K562 (cell line): ENCODE data around the gene OXSM. TPM values are rescaled to one million over a fixed set of nuclear protein-coding genes. Genes with fewer than 3 reads are reported as not detected.

ENCODE experiments used
- DLX4 ChIP-seq: fragments of 250-450 bp; sonication (Bioruptor Pico); IDR thresholded peaks from 2 replicates; pipeline ENCODE4 v1.6.1; 2021; ENCODE audit warnings: mild to moderate bottlenecking
- EGR1 ChIP-seq: fragments of 450-650 bp; conservative IDR thresholded peaks from 2 replicates; pipeline ENCODE4 v1.6.1; 2017; ENCODE audit warnings: mild to moderate bottlenecking
- GABPA ChIP-seq: fragments of 200-800 bp; sonication (Bioruptor generic); conservative IDR thresholded peaks from 2 replicates; pipeline ENCODE4 v1.6.1; 2016; ENCODE audit warnings: low read depth, missing genetic modification characterization, missing compliant biosample characterization
- HDAC1 ChIP-seq, 2 experiments: fragments of 450-650 bp; IDR thresholded peaks; 2 replicates each; pipeline ENCODE4 v1.6.1; 2016 to 2017; ENCODE audit warnings: inconsistent platforms in 1 of 2, mild to moderate bottlenecking in 1 of 2, moderate library complexity in 1 of 2
- HNRNPH1 ChIP-seq: fragments of 200-400 bp; formaldehyde crosslinking; optimal IDR thresholded peaks from 2 replicates; pipeline ENCODE3; 2017; ENCODE audit warnings: low read depth, mild to moderate bottlenecking, low read length, moderate library complexity
- RREB1 ChIP-seq: fragments of 250-450 bp; sonication (Bioruptor Pico); IDR thresholded peaks from 2 replicates; pipeline ENCODE4 v1.4.0; 2020
- RUNX1 ChIP-seq: sonication (generic); IDR thresholded peaks from 2 replicates; pipeline ENCODE4 v1.6.1; 2016; ENCODE audit warnings: antibody characterized with exemption, low read depth
- SIN3A ChIP-seq, 2 experiments: fragments of 150-350 bp in 1 of 2; IDR thresholded peaks; 2 replicates each; pipeline ENCODE4 v1.6.1; 2011 to 2016; ENCODE audit warnings: borderline replicate concordance in 2 of 2, low read depth in 2 of 2, low read length in 2 of 2, mild to moderate bottlenecking in 2 of 2, moderate library complexity in 2 of 2; ENCODE audit not compliant: control insufficient read depth in 1 of 2
- TAF1 ChIP-seq: IDR thresholded peaks from 2 replicates; pipeline ENCODE4 v1.6.1; 2011; ENCODE audit warnings: mild to moderate bottlenecking, low read length, moderate library complexity; ENCODE audit not compliant: insufficient read depth, control insufficient read depth, severe bottlenecking; ENCODE audit errors: extremely low read depth
- ZBTB40 ChIP-seq, 2 experiments: fragments of 450-650 bp in 1 of 2; sonication (generic) in 1 of 2; formaldehyde crosslinking in 1 of 2; IDR thresholded peaks; 2 replicates each; pipeline versions ENCODE4 v1.7.1 to v1.9.0; 2016 to 2022; ENCODE audit warnings: inconsistent platforms in 1 of 2, mild to moderate bottlenecking in 1 of 2, missing genetic modification reagents in 1 of 2
- polyA plus RNA-seq, 8 experiments: library from polyadenylated mRNA; depleted of rRNA in 4 of 8; stranded (reverse) in 5 of 8; unstranded in 3 of 8; fragments of >200 nt; fragmentation: Nextera tagmentation in 2 of 8; fragmentation: Illumina TruSeq in 1 of 8; extraction: Ambion mirVana in 2 of 8; extraction: Trizol in 1 of 8; gene quantifications; 2 replicates each; pipeline versions ENCODE4 v1.2.1 to v1.2.3, GENCODE V29; 2011 to 2014; ENCODE audit warnings: inconsistent platforms in 1 of 8, missing spikeins in 1 of 8
- total RNA-seq, 7 experiments: library from RNA; depleted of rRNA in 6 of 7; stranded (reverse); fragments of >200 nt in 6 of 7; fragmentation: Illumina TruSeq in 2 of 7; extraction: Trizol in 2 of 7; gene quantifications; 2 replicates each; pipeline versions ENCODE4 v1.2.1 to v1.2.3, GENCODE V29; 2011 to 2021; ENCODE audit warnings: low replicate concordance in 1 of 7

The OXSM gene
- total and polyA plus RNA-seq, 9 of the 15 experiments (the other 6 are each of a cell fraction or from before 2014, with no cell fraction given) = 24.0 to 107 (median 34.0) TPM

- peak; percentile 65 for TF ChIP-seq ZBTB40 (IDR thresholded peaks at IDR 0.05)
- TF ChIP-seq ZBTB40 (CRISPR knock-in tag; IDR thresholded peaks at IDR 0.05) = no peak
- no peak for TF ChIP-seq HNRNPH1
- peak; percentile 61 for TF ChIP-seq EGR1
- TF ChIP-seq TAF1 = peak; percentile 96
- TF ChIP-seq GABPA (tag) = peak; percentile 65
- TF ChIP-seq SIN3A (IDR thresholded peaks at IDR 0.05; ENCODE audit: borderline replicate concordance in 2 of 2, control insufficient read depth in 1 of 2, low read depth in 2 of 2, low read length in 2 of 2) = peak; percentile 42 to 76; a peak in 2 of 4 replicates
- TF ChIP-seq HDAC1 (IDR thresholded peaks at IDR 0.05) = peak in 1 of 2 experiments; percentile 84; a peak in 2 of 4 replicates
- no peak for TF ChIP-seq RREB1 (CRISPR knock-in tag)
- no peak for TF ChIP-seq DLX4 (CRISPR knock-in tag)
- TF ChIP-seq RUNX1 = no peak
Observed at GRCh38 chr3:25782938-25783660, 6.8 kb upstream of the OXSM start, which contains the start of gene NGLY1 (continued).
